ENCODE measurements around the gene EDDM13.

The EDDM13 gene

GRCh38 chr19:56291867-56292266 is 19.3 kb downstream of the EDDM13 start:
- Histone ChIP-seq H3K9me2 (replicated peaks; ENCODE audit: insufficient read depth, low read length) (no peaks in the 10 kb centered on the region), H3K4me3 (ENCODE audit: low read length) (no peak overlapping the region), H3K9me3 (replicated peaks; ENCODE audit: insufficient read depth, low read length) (no peaks in the 10 kb centered on the region), H2AFZ (ENCODE audit: low read length) (no peak overlapping the region), H3K36me3 (replicated peaks; ENCODE audit: insufficient read depth, low read length) (no peaks in the 10 kb centered on the region; the same call in 1 of the 2 replicates), H3K27ac (ENCODE audit: low read length) (no peak overlapping the region), H4K20me1 (ENCODE audit: insufficient read depth, low read length) (no peaks in the 10 kb centered on the region; the same call in 1 of the 2 replicates), H3F3A (ENCODE audit: insufficient read depth, low read length) (no peaks in the 10 kb centered on the region), H3K9ac (ENCODE audit: low read length) (no peak overlapping the region), H3K79me2 (ENCODE audit: low read length) (no peaks in the 10 kb centered on the region), H3K27me3 (replicated peaks; ENCODE audit: insufficient read depth, low read length) (no peaks in the 10 kb centered on the region), H3K4me1 (ENCODE audit: low read length) (no peaks in the 10 kb centered on the region), H3K4me2 (ENCODE audit: low read depth, low read length) (no peak overlapping the region)
- no peak for TF ChIP-seq EZH2phosphoT487 (IDR thresholded peaks at IDR 0.05; ENCODE audit: low read length)
- TF ChIP-seq EZH2 (optimal IDR thresholded peaks at IDR 0.05; ENCODE audit: low read depth, low read length) = no peak
- TF ChIP-seq CTCF (IDR thresholded peaks at IDR 0.05; ENCODE audit: low read length) = no peak
- no peak for DNase-seq

- H3K27ac ChIP-seq (ENCODE audit: low read length) = no peak overlapping the region
- no peaks in the 10 kb centered on the region for H3F3A ChIP-seq (ENCODE audit: insufficient read depth, low read length)
- TF ChIP-seq CTCF (IDR thresholded peaks at IDR 0.05; ENCODE audit: low read length) (no peak), EZH2 (optimal IDR thresholded peaks at IDR 0.05; ENCODE audit: low read depth, low read length) (no peak), EZH2phosphoT487 (IDR thresholded peaks at IDR 0.05; ENCODE audit: low read length) (no peak)
- no peaks in the 10 kb centered on the region for H3K27me3 ChIP-seq (replicated peaks; ENCODE audit: insufficient read depth, low read length)
- H3K9me2 ChIP-seq (replicated peaks; ENCODE audit: insufficient read depth, low read length) = no peaks in the 10 kb centered on the region
- no peaks in the 10 kb centered on the region for H3K9me3 ChIP-seq (replicated peaks; ENCODE audit: insufficient read depth, low read length)
- DNase-seq = no peak
- no peaks in the 10 kb centered on the region for H3K36me3 ChIP-seq (replicated peaks; ENCODE audit: insufficient read depth, low read length)
- H3K9ac ChIP-seq (ENCODE audit: low read length) = no peak overlapping the region
- no peak overlapping the region for H3K4me2 ChIP-seq (ENCODE audit: low read depth, low read length)
- no peaks in the 10 kb centered on the region for H3K79me2 ChIP-seq (ENCODE audit: low read length)
- H2AFZ ChIP-seq (ENCODE audit: low read length) = no peak overlapping the region
- H3K4me1 ChIP-seq (ENCODE audit: low read length) = no peaks in the 10 kb centered on the region
- H4K20me1 ChIP-seq (ENCODE audit: insufficient read depth, low read length) = no peaks in the 10 kb centered on the region
- H3K4me3 ChIP-seq (ENCODE audit: low read length) = no peak overlapping the region
These were observed 22.0 kb downstream of the EDDM13 start for GRCh38 chr19:56294549-56294948.

GRCh38 chr19:56295531-56296455 is 23.2 kb downstream of the EDDM13 start:
- TF ChIP-seq EZH2phosphoT487 (IDR thresholded peaks at IDR 0.05; ENCODE audit: low read length) (no peak), CTCF (IDR thresholded peaks at IDR 0.05; ENCODE audit: low read length) (no peak), EZH2 (optimal IDR thresholded peaks at IDR 0.05; ENCODE audit: low read depth, low read length) (no peak)
- no peak overlapping the region for H3K4me3 ChIP-seq (ENCODE audit: low read length)
- DNase-seq = no peak

More at GRCh38 chr19:56295531-56296455, 23.2 kb downstream of the EDDM13 start:
- Histone ChIP-seq H3K27me3 (replicated peaks; ENCODE audit: insufficient read depth, low read length) (no peaks in the 10 kb centered on the region), H3F3A (ENCODE audit: insufficient read depth, low read length) (no peaks in the 10 kb centered on the region), H3K9me2 (replicated peaks; ENCODE audit: insufficient read depth, low read length) (no peaks in the 10 kb centered on the region), H3K9ac (ENCODE audit: low read length) (no peak overlapping the region), H3K9me3 (replicated peaks; ENCODE audit: insufficient read depth, low read length) (no peaks in the 10 kb centered on the region), H3K4me1 (ENCODE audit: low read length) (no peaks in the 10 kb centered on the region), H3K79me2 (ENCODE audit: low read length) (no peaks in the 10 kb centered on the region), H3K27ac (ENCODE audit: low read length) (no peak overlapping the region), H3K36me3 (replicated peaks; ENCODE audit: insufficient read depth, low read length) (no peaks in the 10 kb centered on the region), H4K20me1 (ENCODE audit: insufficient read depth, low read length) (no peaks in the 10 kb centered on the region), H2AFZ (ENCODE audit: low read length) (no peak overlapping the region), H3K4me2 (ENCODE audit: low read depth, low read length) (no peak overlapping the region)

Measured in MM.1S (cell line).